MM.1S (cell line): Measurements from ENCODE around the gene PSENEN.
A peak's percentile ranks its signal among the peaks of the same experiment; 100 is the strongest.

Experiments
- DNase-seq: peaks from one replicate; pipeline ENCODE4 v3.0.0-alpha.2; 2015
- H2AFZ ChIP-seq: fragments of 300-600 bp; sonication (generic); 2 replicates; pipeline ENCODE4 v1.6.0; 2016; ENCODE audit warnings: antibody characterized with exemption, low read length
- H3F3A ChIP-seq: fragments of 300-600 bp; sonication (generic); 2 replicates; pipeline ENCODE4 v1.6.1; 2016; ENCODE audit warnings: mild to moderate bottlenecking, antibody characterized with exemption, low read length, moderate library complexity, mixed read lengths; ENCODE audit not compliant: insufficient read depth
- H3K27ac ChIP-seq: fragments of 300-600 bp; sonication (generic); 2 replicates; pipeline ENCODE4 v1.5.1; 2016; ENCODE audit warnings: mild to moderate bottlenecking, low read length
- H3K27me3 ChIP-seq: fragments of 300-600 bp; sonication (generic); replicated peaks from 2 replicates; pipeline ENCODE4 v1.6.0; 2016; ENCODE audit warnings: low read length; ENCODE audit not compliant: insufficient read depth
- H3K36me3 ChIP-seq: fragments of 300-600 bp; sonication (generic); replicated peaks from 2 replicates; pipeline ENCODE4 v1.6.1; 2016; ENCODE audit warnings: mild to moderate bottlenecking, low read length, mixed read lengths; ENCODE audit not compliant: insufficient read depth
- H3K4me1 ChIP-seq: fragments of 300-600 bp; sonication (generic); 2 replicates; pipeline ENCODE4 v1.6.1; 2016; ENCODE audit warnings: low read length, mixed read lengths
- H3K4me2 ChIP-seq: fragments of 300-600 bp; sonication (generic); 2 replicates; pipeline ENCODE4 v1.6.0; 2016; ENCODE audit warnings: low read depth, low read length
- H3K4me3 ChIP-seq: fragments of 300-600 bp; sonication (generic); 2 replicates; pipeline ENCODE4 v1.5.1; 2016; ENCODE audit warnings: low read length, mixed read lengths
- H3K79me2 ChIP-seq: fragments of 300-600 bp; sonication (generic); 2 replicates; pipeline ENCODE4 v1.6.1; 2016; ENCODE audit warnings: mixed run types, low read length, mixed read lengths
- H3K9ac ChIP-seq: fragments of 300-600 bp; sonication (generic); 2 replicates; pipeline ENCODE4 v1.6.1; 2016; ENCODE audit warnings: low read length, mixed read lengths
- H3K9me2 ChIP-seq: fragments of 300-600 bp; sonication (generic); replicated peaks from 2 replicates; pipeline ENCODE4 v1.6.1; 2016; ENCODE audit warnings: mild to moderate bottlenecking, low read length, mixed read lengths; ENCODE audit not compliant: insufficient read depth
- H3K9me3 ChIP-seq: fragments of 300-600 bp; sonication (generic); replicated peaks from 2 replicates; pipeline ENCODE4 v1.6.1; 2016; ENCODE audit warnings: mild to moderate bottlenecking, low read length, mixed read lengths; ENCODE audit not compliant: insufficient read depth
- H4K20me1 ChIP-seq: fragments of 300-600 bp; sonication (generic); 2 replicates; pipeline ENCODE4 v1.6.1; 2016; ENCODE audit warnings: mild to moderate bottlenecking, low read length, moderate library complexity, mixed read lengths; ENCODE audit not compliant: insufficient read depth
- EZH2 ChIP-seq: fragments of 300-600 bp; sonication (generic); optimal IDR thresholded peaks from 2 replicates; pipeline ENCODE3; 2017; ENCODE audit warnings: low read depth, mild to moderate bottlenecking, antibody characterized with exemption, low read length, mixed read lengths
- EZH2phosphoT487 ChIP-seq: fragments of 300-600 bp; sonication (generic); IDR thresholded peaks from 2 replicates; pipeline ENCODE4 v1.6.1; 2018; ENCODE audit warnings: antibody characterized with exemption, low read length
- TF ChIP-seq, protein P1 (sequence below): fragments of 300-600 bp; sonication (generic); IDR thresholded peaks from 2 replicates; pipeline ENCODE4 v1.5.1; 2016; ENCODE audit warnings: antibody characterized with exemption, low read length, mixed read lengths

The PSENEN gene

GRCh38 chr19:35776102-35776788, 30.8 kb downstream of the PSENEN start:
- Histone ChIP-seq H3K9me3 (no peaks in the 10 kb centered on the region), H4K20me1 (no peaks in the 10 kb centered on the region), H3K27me3 (no peaks in the 10 kb centered on the region), H3F3A (no peaks in the 10 kb centered on the region), H3K79me2 (peaks cover 13% of the 10 kb centered on the region), H3K9ac (peak overlapping the region; percentile 61; the same call in 1 of the 2 replicates), H3K36me3 (no peaks in the 10 kb centered on the region), H3K4me2 (peak overlapping the region; percentile 84), H3K9me2 (no peaks in the 10 kb centered on the region), H3K27ac (no peak overlapping the region), H3K4me3 (peak overlapping the region; percentile 75), H3K4me1 (peaks cover 12% of the 10 kb centered on the region), H2AFZ (peak overlapping the region; percentile 42)
- DNase-seq = no peak
- TF ChIP-seq EZH2 = no peak
- TF ChIP-seq EZH2phosphoT487 = no peak
- TF ChIP-seq, protein P1, sequence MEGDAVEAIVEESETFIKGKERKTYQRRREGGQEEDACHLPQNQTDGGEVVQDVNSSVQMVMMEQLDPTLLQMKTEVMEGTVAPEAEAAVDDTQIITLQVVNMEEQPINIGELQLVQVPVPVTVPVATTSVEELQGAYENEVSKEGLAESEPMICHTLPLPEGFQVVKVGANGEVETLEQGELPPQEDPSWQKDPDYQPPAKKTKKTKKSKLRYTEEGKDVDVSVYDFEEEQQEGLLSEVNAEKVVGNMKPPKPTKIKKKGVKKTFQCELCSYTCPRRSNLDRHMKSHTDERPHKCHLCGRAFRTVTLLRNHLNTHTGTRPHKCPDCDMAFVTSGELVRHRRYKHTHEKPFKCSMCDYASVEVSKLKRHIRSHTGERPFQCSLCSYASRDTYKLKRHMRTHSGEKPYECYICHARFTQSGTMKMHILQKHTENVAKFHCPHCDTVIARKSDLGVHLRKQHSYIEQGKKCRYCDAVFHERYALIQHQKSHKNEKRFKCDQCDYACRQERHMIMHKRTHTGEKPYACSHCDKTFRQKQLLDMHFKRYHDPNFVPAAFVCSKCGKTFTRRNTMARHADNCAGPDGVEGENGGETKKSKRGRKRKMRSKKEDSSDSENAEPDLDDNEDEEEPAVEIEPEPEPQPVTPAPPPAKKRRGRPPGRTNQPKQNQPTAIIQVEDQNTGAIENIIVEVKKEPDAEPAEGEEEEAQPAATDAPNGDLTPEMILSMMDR = no peak

- no peaks in the 10 kb centered on the region for H3K27me3 ChIP-seq
- no peak overlapping the region for H3K4me2 ChIP-seq
- DNase-seq = no peak
- no peak overlapping the region for H2AFZ ChIP-seq
- H3K9ac ChIP-seq = no peak overlapping the region
- no peaks in the 10 kb centered on the region for H3K36me3 ChIP-seq
- no peaks in the 10 kb centered on the region for H4K20me1 ChIP-seq
- peaks cover 13% of the 10 kb centered on the region for H3K79me2 ChIP-seq
- peaks cover 12% of the 10 kb centered on the region for H3K4me1 ChIP-seq
- no peaks in the 10 kb centered on the region for H3F3A ChIP-seq
- no peak overlapping the region for H3K4me3 ChIP-seq
- H3K9me3 ChIP-seq = no peaks in the 10 kb centered on the region
- no peaks in the 10 kb centered on the region for H3K9me2 ChIP-seq
- no peak overlapping the region for H3K27ac ChIP-seq
- TF ChIP-seq, protein P1 = no peak
- TF ChIP-seq EZH2 = no peak
- no peak for TF ChIP-seq EZH2phosphoT487
These were observed 31.8 kb downstream of the PSENEN start for GRCh38 chr19:35777086-35777841.

GRCh38 chr19:35777961-35778360, 32.5 kb downstream of the PSENEN start:
- Histone ChIP-seq H3K36me3 (no peaks in the 10 kb centered on the region), H4K20me1 (no peaks in the 10 kb centered on the region), H2AFZ (no peak overlapping the region), H3K9me2 (no peaks in the 10 kb centered on the region), H3F3A (no peaks in the 10 kb centered on the region), H3K4me1 (peaks cover 12% of the 10 kb centered on the region), H3K4me3 (no peak overlapping the region), H3K9me3 (no peaks in the 10 kb centered on the region), H3K27me3 (no peaks in the 10 kb centered on the region), H3K4me2 (no peak overlapping the region), H3K9ac (no peak overlapping the region), H3K79me2 (peaks cover 13% of the 10 kb centered on the region), H3K27ac (no peak overlapping the region)
- DNase-seq = no peak
- TF ChIP-seq, protein P1 = no peak
- TF ChIP-seq EZH2 (no peak), EZH2phosphoT487 (no peak)
